Fibroblast of the aortic adventitia (primary cell): Measurements from ENCODE around the gene AVPR2. TPM values are rescaled to one million over a fixed set of nuclear protein-coding genes. Genes with fewer than 3 reads are reported as not detected.

Experiments used
- DNase-seq: peaks from one replicate; pipeline ENCODE4 v3.0.0-alpha.2; 2010; ENCODE audit warnings: low read depth
- H3K4me3 ChIP-seq: 2 replicates; pipeline ENCODE4 v1.5.1; 2011; ENCODE audit warnings: low read depth, mild to moderate bottlenecking, control low read depth, low read length, moderate library complexity
- CTCF ChIP-seq: IDR thresholded peaks from 2 replicates; pipeline ENCODE4 v1.5.1; 2011; ENCODE audit warnings: mild to moderate bottlenecking, low read length, control low read depth, inconsistent platforms; ENCODE audit not compliant: insufficient read depth
- total RNA-seq: library from RNA; depleted of rRNA; stranded (reverse); fragments of >200 nt; gene quantifications from 2 replicates; pipeline ENCODE4 v1.2.3, GENCODE V29; 2012; ENCODE audit warnings: low replicate concordance

AVPR2 gene
- total RNA-seq, 1 donor, result not detected

- DNase-seq, result no peak
- no peak for TF ChIP-seq CTCF
- no peak overlapping the region for H3K4me3 ChIP-seq
Observed at GRCh38 chrX:153954558-153955227, 50.2 kb downstream of the AVPR2 start.

GRCh38 chrX:153955228-153955732, 50.8 kb downstream of the AVPR2 start:
- TF ChIP-seq CTCF, result no peak
- no peak for DNase-seq
- no peak overlapping the region for H3K4me3 ChIP-seq

- H3K4me3 ChIP-seq, result no peak overlapping the region
- DNase-seq, result no peak
- TF ChIP-seq CTCF, result no peak
Observed at GRCh38 chrX:153956044-153956907, 51.8 kb downstream of the AVPR2 start.

Other genes with a start within 250 kb of the AVPR2 start
- gene PNCK, start 230.9 kb upstream of the AVPR2 start, total RNA-seq, result 0.33 TPM in 1 of 2 replicates, not detected in the other
- 5.6 and 8.8 TPM in 2 replicates for gene SLC6A8, start 216.7 kb upstream of the AVPR2 start, total RNA-seq
- 75.4 and 111 TPM in 2 replicates for gene BCAP31, start 180.3 kb upstream of the AVPR2 start, total RNA-seq
- 9.3 and 15.5 TPM in 2 replicates for gene ABCD1, start 179.8 kb upstream of the AVPR2 start, total RNA-seq
- 3.1 and 6.1 TPM in 2 replicates for gene PLXNB3, start 140.4 kb upstream of the AVPR2 start, total RNA-seq
- gene SRPK3, start 123.6 kb upstream of the AVPR2 start, total RNA-seq, result 0.54 TPM in 1 of 2 replicates, not detected in the other
- gene IDH3G, start 110.3 kb upstream of the AVPR2 start, total RNA-seq, result 7.2 and 46.0 TPM in 2 replicates
- 34.2 and 186 TPM in 2 replicates for gene SSR4, start 110.0 kb upstream of the AVPR2 start, total RNA-seq
- 0.09 and 1.1 TPM in 2 replicates for gene PDZD4, start 74.1 kb upstream of the AVPR2 start, total RNA-seq
- gene L1CAM, start 18.5 kb upstream of the AVPR2 start, total RNA-seq, result 0.36 and 1.6 TPM in 2 replicates
- 0.27 and 6.0 TPM in 2 replicates for gene ARHGAP4, start 21.6 kb downstream of the AVPR2 start, total RNA-seq
- 25.8 and 84.7 TPM in 2 replicates for gene NAA10, start 30.4 kb downstream of the AVPR2 start, total RNA-seq
- gene RENBP, start 40.0 kb downstream of the AVPR2 start, total RNA-seq, result 0.45 and 5.6 TPM in 2 replicates
- 16.4 and 34.5 TPM in 2 replicates for gene HCFC1, start 67.1 kb downstream of the AVPR2 start, total RNA-seq
- gene TMEM187, start 68.1 kb downstream of the AVPR2 start, total RNA-seq, result 5.3 and 7.5 TPM in 2 replicates
- 37.1 and 80.5 TPM in 2 replicates for gene IRAK1, start 115.2 kb downstream of the AVPR2 start, total RNA-seq
- gene MECP2, start 193.0 kb downstream of the AVPR2 start, total RNA-seq, result 21.6 and 27.4 TPM in 2 replicates
- gene OPN1LW, start 239.6 kb downstream of the AVPR2 start, total RNA-seq, result not detected in 2 replicates